Transverse colon (tissue), 4 donors: ENCODE results near the gene HDAC4.

Source experiments
- CTCF ChIP-seq, 5 experiments: fragments of 200-600 bp in 3 of 5; fragments of 450-650 bp in 2 of 5; sonication (generic) in 3 of 5; IDR thresholded peaks; 1 replicate in 2 of 5; 2 replicates in 3 of 5; pipeline ENCODE4 v1.5.1; 2016 to 2017; ENCODE audit warnings: antibody characterized with exemption in 5 of 5, inconsistent platforms in 3 of 5, mild to moderate bottlenecking in 2 of 5, moderate library complexity in 1 of 5
- EP300 ChIP-seq: sonication (generic); formaldehyde crosslinking; IDR thresholded peaks from one replicate; pipeline ENCODE4 v1.6.1; 2017; ENCODE audit warnings: antibody characterized with exemption, low read depth
- POLR2A ChIP-seq: fragments of 450-650 bp; IDR thresholded peaks from one replicate; pipeline ENCODE4 v1.6.1; 2016; ENCODE audit warnings: antibody characterized with exemption, mild to moderate bottlenecking, moderate library complexity
- POLR2AphosphoS5 ChIP-seq, 3 donors: sonication (generic); formaldehyde crosslinking; IDR thresholded peaks; one replicate each; pipeline ENCODE4 v1.6.1; 2016; ENCODE audit warnings: antibody characterized with exemption in 3 of 3

DNA sequence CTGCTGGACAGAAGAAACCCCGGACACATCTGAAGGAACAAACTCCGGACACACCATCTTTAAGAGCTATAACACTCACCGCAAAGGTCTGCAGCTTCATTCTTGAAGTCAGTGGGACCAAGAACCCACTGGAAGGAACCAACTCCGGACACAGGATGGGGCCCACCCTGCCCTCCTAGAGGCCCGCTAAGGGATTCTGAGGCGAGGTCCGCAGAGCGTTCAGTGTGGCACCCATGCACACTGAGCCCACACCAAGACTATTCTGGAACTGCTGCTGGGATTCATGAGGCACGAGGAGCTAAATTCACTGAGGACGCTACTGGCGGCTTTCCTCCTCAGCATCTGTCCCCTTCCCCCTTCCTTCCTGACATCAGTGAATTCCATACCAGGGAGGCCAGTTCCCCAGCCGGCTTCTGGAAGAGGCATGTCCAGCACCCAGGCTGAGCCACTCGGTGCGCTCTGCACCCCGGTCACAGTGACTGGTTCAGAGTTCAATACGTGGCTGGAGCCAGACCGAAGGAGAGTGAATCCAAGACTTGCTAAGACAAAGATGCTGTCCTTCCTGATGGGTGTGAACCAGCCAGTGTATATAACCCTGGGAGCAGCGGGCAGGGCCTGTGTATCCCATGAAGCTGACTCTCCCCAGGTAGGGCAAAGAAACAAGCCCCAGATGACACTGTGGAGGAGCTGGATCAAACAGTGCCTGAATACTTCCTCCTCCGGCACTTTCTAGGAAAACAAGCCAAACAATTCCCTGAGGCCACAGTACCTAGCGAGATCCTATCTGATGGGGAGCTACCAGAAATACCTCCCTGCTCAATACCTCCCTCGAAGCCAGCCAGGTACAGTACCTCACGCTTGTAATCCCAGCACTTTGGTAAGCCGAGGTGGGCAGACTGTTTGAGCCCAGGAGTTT is 11.1 kb downstream of the HDAC4 start:
- TF ChIP-seq CTCF (IDR thresholded peaks at IDR 0.05): no peak
- no peak for TF ChIP-seq POLR2A
- no peak for TF ChIP-seq POLR2AphosphoS5 (IDR thresholded peaks at IDR 0.05)
- no peak for TF ChIP-seq EP300
